ENCODE data around the gene IGF1R.

- TF ChIP-seq CTCF (IDR thresholded peaks at IDR 0.05; ENCODE audit: extremely low read depth in 1 of 2, insufficient read depth in 1 of 2, low read depth in 1 of 2, low read length in 2 of 2) = no peak
- no peak for TF ChIP-seq POLR2A (IDR thresholded peaks at IDR 0.05; ENCODE audit: low read depth, low read length)
- no peak for TF ChIP-seq MAX (IDR thresholded peaks at IDR 0.05; ENCODE audit: insufficient read depth, insufficient read length)
- TF ChIP-seq POLR2AphosphoS5 (IDR thresholded peaks at IDR 0.05; ENCODE audit: insufficient read depth, low read depth, low read length) = no peak
- no peak for TF ChIP-seq MYC (IDR thresholded peaks at IDR 0.05; ENCODE audit: low read depth, low read length)
- TF ChIP-seq EZH2 (IDR thresholded peaks at IDR 0.05; ENCODE audit: borderline replicate concordance, low read depth, low read length, severe bottlenecking) = no peak
- TF ChIP-seq FOS (IDR thresholded peaks at IDR 0.05; ENCODE audit: borderline replicate concordance, insufficient read depth, low read length) = no peak
Measured at GRCh38 chr15:98776607-98777281, 128.4 kb downstream of the IGF1R start.
